Placental pericyte (primary cell): ENCODE data around the gene ATP5PB. TPM values are rescaled to one million over a fixed set of nuclear protein-coding genes. Genes with fewer than 3 reads are reported as not detected.

Experiments
- small RNA-seq: library from RNA; depleted of rRNA; stranded (forward); fragments of <200 nt; gene quantifications from one replicate; pipeline ENCODE3, GENCODE V24; 2012; ENCODE audit warnings: low replicate concordance
- total RNA-seq: library from RNA; depleted of rRNA; stranded (reverse); fragments of >200 nt; gene quantifications from 2 replicates; pipeline ENCODE4 v1.2.3, GENCODE V29; 2012

Gene ATP5PB
- 182 and 202 TPM in 2 replicates for total RNA-seq

GRCh38 chr1:111448918-111449702 is at the start of gene ATP5PB, which contains the start of gene WDR77:
Gene ATP5PB (plus strand): TSS chr1:111449464. CDS start chr1:111449542, 78 bp downstream.
Gene WDR77 (minus strand): TSS chr1:111449256. CDS start chr1:111449169, 87 bp downstream.

GRCh38 chr1:111503585-111504060 is 54.4 kb downstream of the ATP5PB start, which contains the start of the genes ADORA3 and TMIGD3:
Gene ADORA3 (minus strand): TSS chr1:111503633. CDS start chr1:111503354, 279 bp downstream.
Gene TMIGD3 (minus strand): TSS chr1:111503633. CDS start chr1:111503354, 279 bp downstream.

Small RNAs within 50 kb of the gene (small RNA-seq; reads per million reads assigned to genes)
- not detected for gene RF00019
- gene RNU6-792P, result 0.36 reads per million, percentile 7 among the genes with 10 or more reads in this experiment

Other genes starting within 250 kb of the ATP5PB start
- gene DENND2D, start 248.8 kb upstream of the ATP5PB start, total RNA-seq, result 1.7 and 5.3 TPM in 2 replicates
- gene CHI3L2, start 221.8 kb upstream of the ATP5PB start, total RNA-seq, result not detected in 2 replicates
- gene CHIA, start 158.6 kb upstream of the ATP5PB start, total RNA-seq, result not detected in 2 replicates
- under 0.01 and 0.44 TPM in 2 replicates for gene OVGP1, start 21.7 kb upstream of the ATP5PB start, total RNA-seq
- 38.7 and 65.9 TPM in 2 replicates for gene WDR77, start 208 bp upstream of the ATP5PB start, total RNA-seq
- gene C1orf162, start 24.5 kb downstream of the ATP5PB start, total RNA-seq, result 0.14 and 0.22 TPM in 2 replicates
- gene ADORA3, start 54.2 kb downstream of the ATP5PB start, total RNA-seq, result 0.43 TPM in 1 of 2 replicates, not detected in the other
- gene TMIGD3, start 54.2 kb downstream of the ATP5PB start, total RNA-seq, result 0.14 TPM in 1 of 2 replicates, not detected in the other
- gene RAP1A, start 170.3 kb downstream of the ATP5PB start, total RNA-seq, result 18.8 and 29.9 TPM in 2 replicates